Hematopoietic multipotent progenitor cell treated with erythropoietin and hydrocortisone succinate and interleukin-3 and kit ligand, for 15 days (in vitro differentiated cells): ENCODE results near the gene ADAM33.

Source experiments
- DNase-seq: peaks from one replicate; pipeline ENCODE4 v3.0.0-alpha.2; 2015; ENCODE audit warnings: low spot score

Gene ADAM33, protein sequence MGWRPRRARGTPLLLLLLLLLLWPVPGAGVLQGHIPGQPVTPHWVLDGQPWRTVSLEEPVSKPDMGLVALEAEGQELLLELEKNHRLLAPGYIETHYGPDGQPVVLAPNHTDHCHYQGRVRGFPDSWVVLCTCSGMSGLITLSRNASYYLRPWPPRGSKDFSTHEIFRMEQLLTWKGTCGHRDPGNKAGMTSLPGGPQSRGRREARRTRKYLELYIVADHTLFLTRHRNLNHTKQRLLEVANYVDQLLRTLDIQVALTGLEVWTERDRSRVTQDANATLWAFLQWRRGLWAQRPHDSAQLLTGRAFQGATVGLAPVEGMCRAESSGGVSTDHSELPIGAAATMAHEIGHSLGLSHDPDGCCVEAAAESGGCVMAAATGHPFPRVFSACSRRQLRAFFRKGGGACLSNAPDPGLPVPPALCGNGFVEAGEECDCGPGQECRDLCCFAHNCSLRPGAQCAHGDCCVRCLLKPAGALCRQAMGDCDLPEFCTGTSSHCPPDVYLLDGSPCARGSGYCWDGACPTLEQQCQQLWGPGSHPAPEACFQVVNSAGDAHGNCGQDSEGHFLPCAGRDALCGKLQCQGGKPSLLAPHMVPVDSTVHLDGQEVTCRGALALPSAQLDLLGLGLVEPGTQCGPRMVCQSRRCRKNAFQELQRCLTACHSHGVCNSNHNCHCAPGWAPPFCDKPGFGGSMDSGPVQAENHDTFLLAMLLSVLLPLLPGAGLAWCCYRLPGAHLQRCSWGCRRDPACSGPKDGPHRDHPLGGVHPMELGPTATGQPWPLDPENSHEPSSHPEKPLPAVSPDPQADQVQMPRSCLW

DNA sequence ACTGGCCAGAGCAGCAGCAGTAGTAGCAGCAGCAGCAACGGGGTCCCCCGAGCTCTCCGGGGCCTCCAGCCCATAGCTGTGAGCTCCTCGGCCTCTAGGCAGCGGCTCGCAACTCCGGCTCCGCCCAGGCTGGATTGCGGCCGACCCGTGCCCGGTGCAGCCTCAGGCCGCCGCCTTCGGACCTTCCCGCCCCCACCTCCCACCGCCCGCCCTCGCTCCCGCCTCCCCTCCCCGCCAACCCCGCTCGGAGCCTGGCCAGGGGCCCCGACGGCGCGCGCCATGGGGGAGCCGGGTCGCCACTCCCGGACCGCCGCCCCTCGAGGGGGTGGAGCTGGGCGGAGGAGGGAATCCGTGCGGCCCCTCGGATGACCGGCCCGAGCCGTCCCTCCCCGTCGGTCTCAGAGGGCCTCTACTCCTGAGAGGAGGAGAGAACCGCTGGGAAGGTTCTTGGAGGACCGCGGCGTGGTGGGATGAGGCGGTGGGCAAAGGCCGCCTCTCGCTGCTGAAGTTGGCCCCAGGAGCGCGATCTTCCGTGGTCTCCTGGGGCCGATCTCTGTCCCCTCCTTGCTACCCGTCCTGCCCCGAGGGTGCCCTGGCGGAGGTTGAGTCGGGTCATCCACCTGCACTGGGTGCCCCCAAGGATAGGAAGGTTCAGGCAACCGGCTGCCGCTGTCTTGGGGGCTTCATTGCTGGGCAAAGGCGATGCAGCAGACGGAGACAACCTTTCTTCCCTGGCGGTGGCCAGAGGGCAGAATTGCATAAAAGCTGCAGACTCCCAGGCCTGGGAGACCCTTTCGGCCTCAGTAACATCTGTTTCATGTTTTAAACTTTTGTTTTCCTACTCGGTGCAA, at the start of gene ADAM33:
ADAM33 (minus strand) TSS at position 80 of the 851 bp plus-strand sequence; CDS start at position 74, 6 bp downstream.
- DNase-seq: no peak

DNA sequence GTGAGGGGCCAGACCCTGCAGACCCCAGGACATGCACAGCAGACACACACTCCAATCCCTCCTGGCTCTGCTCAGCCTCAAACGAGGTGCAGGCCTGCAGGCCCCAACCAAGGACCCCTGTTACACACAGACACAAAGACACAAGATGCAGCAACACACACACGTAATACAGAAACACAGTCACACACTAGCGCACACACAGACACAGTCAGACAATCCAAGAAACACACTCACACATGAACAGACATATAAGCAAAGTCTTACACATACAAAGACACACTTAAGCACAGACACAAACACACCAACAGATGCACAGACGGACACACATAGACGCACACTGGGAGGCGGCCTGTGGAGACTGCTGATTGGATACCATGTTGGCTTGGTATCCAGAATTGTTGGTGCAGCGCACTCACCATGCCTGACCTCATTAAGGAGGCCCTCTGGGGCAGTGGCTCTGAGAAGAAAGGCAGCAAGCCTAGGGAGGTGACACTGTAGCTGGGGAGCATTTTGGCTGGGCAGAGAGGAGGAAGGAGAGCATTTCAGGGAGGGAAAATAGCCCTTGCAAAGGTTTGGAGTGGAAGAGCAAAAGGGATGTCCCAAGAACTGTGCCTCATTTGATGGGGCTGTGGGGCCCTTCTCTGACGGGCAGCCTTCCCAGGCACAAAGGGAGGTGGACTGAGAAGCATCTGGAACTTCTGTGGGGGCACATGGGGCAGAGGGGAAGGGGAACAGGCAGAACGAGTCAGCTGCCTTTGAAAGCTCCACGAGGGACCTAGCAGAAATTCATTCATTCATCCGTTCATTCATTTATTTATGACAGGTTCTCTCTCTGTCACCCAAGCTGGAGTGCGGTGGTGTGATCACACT, 49.2 kb upstream of the ADAM33 start:
- no peak for DNase-seq

DNA sequence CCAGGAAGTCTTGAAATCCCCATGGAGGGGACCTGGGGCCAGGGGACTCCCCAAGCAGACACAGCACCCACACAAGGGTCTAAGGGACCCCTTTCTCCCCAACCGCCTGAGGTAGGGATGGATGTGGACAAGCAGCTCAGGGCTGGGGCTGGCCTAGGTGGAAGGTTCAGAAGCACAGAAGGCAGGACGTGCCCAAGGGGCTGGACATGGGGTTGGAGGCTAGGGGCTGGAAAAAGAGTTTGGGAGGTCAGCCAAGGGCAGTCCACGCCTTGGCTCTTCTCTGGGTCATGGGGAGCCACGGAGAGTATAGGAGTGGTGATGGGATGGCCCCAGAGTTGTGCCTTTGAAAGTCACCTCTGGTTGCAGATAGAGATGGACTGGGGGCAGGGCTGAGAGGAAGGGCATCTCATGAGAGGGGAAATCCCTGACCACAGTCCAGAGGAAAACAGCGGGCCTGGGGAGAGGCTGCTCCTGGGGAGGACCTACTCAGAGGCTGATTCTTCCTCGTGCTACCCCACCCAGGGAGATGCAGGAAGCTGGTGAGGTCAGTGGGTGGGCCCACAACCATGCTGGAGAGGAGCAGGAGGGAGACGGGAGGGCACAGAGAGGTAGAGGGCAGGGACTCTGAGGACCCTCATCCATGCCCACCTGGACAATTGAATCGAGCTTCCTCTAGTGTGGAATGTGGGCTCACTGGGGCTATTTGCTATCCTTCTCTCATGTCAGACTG, 48.2 kb upstream of the ADAM33 start:
- no peak for DNase-seq

DNA sequence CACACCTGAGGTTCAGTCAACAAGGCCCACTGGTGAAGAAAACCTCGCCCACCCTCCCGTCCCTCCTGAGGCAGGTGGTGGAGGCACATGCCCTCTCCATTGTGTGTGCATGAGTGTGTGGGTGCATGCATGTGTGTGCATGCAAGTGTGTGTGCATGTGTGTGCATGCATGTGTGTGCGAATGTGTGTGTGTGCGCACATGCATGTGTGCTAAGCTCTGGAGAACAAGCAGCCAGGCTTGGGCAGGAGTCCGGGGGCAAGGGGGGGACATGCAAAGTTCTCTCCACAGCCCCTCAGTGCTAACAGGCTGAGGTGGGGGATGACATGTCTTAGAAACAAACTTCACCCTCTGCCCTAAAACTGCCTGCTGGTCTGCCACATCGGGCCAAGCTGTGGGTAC, 47.6 kb upstream of the ADAM33 start:
- no peak for DNase-seq

DNA sequence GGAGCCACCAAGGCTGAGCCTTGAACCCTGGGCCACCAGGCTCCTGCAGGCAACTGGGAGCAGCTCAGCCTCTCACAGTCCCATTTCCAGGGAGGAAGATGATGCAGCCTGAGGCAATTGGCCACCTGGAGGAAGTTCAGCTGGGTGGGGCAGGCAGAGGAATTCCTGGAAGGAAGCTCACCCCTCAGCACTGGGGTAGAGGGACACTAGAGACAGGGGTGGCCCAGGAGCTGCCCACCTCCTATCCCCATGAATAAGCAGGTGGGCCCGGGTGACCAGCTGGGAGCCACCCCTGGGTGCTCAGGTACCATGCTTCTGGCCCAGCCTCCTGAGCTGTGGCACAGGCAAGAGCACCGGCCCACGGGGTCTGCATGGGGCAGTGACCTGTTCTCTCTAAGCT, 47.1 kb upstream of the ADAM33 start:
- DNase-seq: no peak

DNA sequence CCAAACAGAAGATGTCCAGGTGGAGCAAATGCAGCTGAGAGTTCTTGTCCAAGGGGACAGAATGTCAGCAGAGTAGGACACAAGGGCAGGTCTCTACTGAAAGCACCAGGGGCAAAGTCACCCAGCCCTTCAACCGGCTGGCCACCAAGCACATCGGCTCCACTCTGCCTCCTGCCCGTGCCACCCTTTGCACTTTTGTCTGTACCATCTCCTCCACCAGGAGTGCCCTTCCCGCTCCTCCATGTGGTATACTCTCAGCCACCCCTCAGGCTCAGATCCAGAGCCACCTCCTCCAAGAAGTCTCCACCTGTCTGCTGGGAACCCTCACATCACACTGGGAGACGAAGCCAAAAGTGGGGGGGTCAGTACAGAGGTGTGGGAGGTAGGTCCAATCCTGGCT, 46.5 kb upstream of the ADAM33 start:
- no peak for DNase-seq

DNA sequence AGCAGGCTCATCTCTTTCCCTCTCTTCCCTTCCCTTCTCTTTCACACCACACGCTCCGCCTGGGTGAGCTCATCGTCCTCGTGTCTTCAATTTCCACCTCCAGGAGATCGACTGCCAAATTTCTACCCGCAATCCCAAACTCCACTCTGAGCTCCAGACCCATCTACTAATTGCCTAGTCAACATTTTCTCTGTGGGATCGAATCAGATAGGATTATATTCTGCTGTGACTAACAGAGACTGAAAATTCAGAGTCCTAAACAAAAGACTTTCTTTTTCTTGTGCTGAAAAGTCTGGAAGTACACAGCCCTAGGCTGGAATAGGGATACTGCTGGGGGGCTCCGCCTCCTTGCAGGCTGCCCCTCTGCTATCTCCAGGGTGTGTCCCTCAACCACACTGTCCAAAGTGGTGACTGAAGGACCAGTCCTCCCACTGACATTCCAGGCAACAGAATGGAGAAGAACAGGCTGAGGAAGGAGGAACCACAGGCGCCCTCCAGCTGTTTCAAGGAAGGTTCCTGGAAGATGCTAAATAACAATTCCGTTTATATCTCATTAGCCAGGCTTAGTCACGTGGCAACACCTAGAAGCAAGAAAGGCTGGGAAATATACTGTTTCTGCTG, 45.7 kb upstream of the ADAM33 start:
- no peak for DNase-seq

DNA sequence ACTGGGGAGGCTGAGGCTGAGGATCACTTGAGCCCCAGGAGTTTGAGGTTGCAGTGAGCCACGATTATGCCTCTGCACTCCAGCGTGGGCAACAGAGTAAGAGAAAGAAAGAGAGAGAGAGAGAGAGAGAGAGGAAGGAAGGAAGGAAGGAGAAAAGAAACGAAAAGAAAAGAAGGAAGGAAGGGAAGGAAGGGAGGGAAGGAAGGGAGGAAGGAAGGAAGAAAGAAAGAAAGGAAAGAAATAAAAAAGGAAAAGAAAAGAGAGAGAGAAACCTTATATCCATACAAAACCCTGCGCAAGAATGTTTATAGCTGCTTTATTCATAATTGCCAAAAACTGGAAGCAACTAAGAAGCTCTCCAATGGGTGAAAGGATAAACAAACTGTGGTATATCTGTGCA, 42.5 kb upstream of the ADAM33 start:
- no peak for DNase-seq

DNA sequence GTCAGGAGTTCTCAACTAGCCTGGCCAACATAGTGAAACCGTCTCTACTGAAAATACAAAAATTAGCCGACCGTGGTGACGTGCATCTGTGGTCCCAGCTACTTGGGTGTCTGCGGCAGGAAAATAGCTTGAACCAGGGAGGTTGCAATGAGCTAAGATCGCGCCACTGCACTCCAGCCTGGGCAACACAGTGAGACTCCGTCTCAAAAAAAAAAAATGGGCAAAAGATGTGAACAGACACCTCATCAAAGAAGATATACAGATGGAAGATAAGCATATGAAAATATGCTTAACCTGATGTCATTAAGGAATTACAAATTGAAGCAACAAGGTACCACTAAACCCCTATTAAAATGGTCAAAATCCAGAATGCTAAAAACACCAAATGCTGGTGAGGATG, 41.5 kb upstream of the ADAM33 start:
- DNase-seq: no peak

DNA sequence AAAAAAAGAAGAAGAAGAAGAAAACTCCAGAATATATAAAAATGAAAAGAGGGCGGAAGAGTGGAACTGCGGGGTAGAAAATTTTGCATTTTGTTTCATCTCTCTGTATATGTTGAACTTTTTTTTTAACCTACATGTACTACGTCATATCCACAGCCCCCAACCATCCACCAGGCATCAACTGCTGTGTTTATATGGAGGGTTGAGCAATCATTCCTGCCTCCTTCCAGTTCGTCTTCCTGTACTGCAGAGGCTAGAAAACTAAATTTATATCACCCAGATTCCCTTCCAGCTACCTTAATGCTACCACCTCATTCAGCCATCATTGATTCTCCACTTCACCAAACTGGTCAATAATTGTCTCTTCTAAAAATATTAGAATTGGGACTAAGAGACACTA, 40.1 kb upstream of the ADAM33 start:
- DNase-seq: no peak

DNA sequence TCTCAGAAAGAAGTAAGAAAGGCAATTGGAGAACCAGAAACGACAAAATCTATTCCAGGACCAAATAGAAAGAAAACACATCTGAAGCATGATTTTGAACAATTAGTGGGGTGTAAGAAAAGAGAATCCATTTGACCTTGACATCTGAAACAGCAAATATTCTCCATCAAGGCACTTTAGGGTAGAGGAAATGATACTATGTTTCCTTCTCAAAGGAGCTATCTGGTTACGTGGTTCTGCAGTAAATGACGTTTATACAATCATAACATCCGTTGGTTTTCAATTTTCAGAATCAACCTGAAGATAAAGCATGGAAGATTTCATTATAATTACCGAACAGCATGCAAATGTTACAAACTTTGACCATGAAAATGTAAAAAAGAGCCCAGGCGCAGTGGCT, 38.8 kb upstream of the ADAM33 start:
- no peak for DNase-seq

DNA sequence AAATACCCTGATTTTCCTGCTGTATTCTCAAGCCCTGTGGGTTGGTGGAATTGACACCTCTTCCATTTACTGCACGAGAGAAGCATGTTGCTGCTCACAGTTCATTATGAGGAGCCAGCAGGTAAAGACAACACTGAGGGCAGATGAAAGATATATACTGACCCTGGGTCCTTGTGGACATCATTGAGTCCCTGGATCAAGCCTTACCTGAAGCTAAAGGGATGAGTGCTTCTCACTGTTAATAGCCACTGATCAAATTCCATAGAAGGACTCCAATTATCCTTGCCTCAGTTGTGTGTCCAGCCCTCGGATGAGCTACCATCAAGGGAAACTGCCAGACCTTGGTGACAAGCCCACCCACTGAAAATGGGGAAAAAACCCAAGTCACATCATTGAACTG, 38.3 kb upstream of the ADAM33 start:
- no peak for DNase-seq

DNA sequence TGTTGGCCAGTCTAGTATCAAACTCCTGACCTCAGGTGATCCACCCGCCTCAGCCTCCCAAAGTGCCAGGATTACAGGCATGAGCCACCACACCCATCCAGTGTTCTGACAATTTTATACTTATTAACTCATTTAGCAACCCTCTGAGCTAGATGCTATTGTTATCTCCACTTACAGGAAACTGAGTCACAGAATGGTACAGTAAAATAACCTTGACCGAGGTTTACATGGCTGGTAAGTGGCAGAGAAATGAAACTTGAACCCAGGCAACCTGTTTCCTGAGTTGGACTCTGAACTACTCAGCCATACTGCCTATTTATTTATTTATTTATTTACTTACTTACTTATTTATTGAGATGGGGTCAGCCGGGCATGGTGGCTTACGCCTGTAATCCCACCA, 37.2 kb upstream of the ADAM33 start:
- no peak for DNase-seq

DNA sequence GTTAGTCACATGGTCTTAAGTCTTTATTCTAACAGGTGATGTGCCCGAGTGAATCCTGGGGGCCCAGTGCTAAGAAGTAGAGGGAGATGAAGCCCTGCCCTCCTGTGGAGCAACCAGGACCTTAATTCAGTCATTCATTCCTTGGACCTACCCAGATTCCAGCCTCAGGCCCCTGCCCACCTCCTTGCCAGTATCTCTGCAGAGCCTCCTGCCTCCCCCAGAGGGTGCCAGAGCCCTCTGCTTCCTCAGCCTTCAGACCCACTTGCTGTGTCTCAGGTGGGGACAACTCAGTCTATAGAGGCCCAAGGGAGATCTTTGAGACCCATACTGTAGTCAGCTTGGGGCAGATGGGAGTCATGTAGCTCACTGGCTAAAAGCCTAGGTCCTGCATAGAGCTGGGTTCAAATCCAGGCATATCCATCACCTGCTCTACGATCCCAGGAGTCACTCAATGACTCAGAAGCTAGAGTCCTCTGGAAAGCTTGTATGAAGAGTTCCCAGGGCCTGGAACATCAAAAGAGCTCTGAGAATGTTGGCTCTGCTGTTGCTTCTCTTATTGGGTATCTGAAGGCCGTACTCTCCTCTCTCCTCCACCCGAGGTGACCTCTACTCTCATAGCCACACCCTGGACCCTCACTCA, 34.5 kb upstream of the ADAM33 start:
- DNase-seq: no peak

DNA sequence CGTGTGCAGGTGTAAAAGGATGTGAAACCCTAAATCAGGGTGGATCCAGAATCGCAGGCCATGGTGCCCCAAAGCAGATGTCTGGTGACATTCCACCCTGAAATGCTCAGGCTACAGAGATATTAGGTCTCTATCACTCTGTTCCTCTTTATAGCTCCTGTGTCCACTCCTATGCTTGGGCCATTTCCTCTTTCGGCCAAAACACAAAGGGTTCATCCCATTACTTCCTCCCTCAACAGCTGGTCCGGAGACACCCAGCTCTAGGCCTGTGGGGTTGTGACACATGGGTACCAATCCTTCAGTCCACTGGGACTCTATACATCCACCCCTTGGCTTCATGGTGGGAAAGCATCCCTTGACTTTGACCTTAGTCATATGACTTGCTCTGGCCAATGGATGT, 32.3 kb upstream of the ADAM33 start:
- no peak for DNase-seq

DNA sequence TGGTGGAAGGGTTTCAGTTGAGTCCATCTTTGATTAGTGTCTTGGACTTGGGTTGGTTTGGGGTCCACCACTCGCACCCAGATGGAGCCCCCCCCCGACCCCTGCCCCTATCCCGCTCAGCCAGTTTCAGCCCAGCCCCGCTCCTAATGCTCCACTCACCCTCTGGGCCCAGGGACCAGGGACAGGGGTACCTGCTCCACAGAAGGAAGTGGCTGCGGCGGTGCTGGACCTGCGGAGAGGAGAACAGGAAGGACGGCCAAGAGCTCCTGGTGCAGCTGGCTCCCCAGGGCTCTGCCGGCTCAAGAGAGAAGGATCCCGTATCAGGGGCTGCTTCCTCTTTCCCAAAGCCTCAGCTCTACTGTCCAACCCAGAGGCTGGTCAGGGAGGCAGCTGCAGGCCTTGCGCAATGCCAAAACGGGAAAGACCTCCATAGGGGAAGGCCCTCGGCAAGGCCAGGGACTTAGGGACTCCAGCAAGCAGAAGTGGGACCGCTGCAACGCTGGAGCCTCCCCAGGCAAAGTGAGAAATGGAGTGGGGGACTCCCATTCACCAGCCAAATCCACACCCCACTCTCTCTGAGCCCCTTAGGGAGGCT, 30.6 kb upstream of the ADAM33 start, which contains the start of gene SIGLEC1:
SIGLEC1 (minus strand) TSS at position 322 of the 595 bp plus-strand sequence. CDS start 5,472 bp downstream, outside the sequence.
- DNase-seq: no peak

DNA sequence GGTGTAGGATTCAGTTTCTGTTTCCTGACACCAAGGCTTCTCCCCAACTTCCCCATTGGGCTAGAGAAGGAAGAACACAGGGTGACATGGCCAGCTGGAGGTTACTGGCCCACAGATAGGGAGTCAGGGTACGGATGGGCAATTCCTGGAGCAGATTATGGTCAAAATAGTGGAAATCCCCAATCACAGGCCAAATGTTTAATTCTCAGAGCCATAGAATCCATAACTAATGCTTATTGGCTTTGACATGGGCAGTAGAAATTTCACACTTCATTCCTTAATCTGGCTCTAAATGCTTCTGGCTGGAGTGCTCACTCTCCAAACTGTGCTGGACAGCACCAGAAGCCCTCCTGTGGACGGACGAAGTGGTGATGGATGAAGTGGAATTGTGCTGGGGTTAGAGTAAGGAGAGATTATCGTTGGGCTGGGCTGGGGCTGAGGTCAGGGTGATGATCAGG, 29.7 kb upstream of the ADAM33 start:
- no peak for DNase-seq

DNA sequence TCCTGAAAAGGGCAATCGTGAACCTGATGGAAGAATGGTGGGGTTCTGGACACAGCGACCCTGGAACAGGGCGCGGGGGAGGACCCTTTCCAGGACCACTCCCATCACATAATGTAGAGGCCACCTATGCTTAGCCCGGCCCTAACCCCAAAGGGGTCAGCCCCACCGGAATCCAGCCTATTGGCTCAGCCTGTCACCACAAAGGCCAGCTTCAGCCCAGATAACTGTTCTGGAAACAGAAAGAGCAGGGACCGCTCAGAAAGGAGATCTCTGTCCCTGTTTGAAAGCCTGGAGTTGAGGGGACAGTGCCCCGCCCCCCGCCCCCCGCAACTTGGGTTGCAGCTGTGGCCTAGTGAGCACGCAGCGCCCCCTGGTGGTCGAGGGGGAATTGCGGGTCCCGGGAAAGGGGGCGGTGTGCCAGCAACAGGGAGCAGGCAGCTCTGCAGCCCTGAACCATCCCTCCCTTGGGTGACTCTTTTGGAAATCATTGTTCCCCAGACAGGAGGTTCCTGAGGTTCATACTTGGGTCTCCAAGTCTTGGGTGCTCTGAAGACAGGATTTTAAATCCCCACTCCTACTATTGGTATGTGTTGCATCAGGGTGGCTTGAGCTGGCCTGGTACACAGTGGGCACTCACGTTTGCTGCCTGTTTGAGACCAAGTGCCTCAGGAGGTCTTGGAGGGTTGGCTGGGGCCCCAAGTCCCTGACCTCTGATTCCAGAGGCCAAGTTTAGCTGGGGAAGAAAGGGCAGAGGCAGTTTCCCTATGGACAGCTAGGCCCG, 29.1 kb upstream of the ADAM33 start:
- peak; percentile 72 for DNase-seq
